DOHH2 (cell line): ENCODE measurements around the gene SLITRK2.

Source experiments
- EZH2phosphoT487 ChIP-seq: fragments of 200-600 bp; sonication (generic); IDR thresholded peaks from 2 replicates; pipeline ENCODE4 v1.6.1; 2017; ENCODE audit warnings: borderline replicate concordance, mild to moderate bottlenecking, antibody characterized with exemption, low read length, moderate library complexity, mixed read lengths
- TF ChIP-seq, protein P1 (sequence below): fragments of 200-600 bp; sonication (generic); IDR thresholded peaks from one replicate; pipeline ENCODE4 v1.5.1; 2014; ENCODE audit warnings: antibody characterized with exemption, mild to moderate bottlenecking, low read depth, low read length; ENCODE audit not compliant: poor library complexity, severe bottlenecking

DNA sequence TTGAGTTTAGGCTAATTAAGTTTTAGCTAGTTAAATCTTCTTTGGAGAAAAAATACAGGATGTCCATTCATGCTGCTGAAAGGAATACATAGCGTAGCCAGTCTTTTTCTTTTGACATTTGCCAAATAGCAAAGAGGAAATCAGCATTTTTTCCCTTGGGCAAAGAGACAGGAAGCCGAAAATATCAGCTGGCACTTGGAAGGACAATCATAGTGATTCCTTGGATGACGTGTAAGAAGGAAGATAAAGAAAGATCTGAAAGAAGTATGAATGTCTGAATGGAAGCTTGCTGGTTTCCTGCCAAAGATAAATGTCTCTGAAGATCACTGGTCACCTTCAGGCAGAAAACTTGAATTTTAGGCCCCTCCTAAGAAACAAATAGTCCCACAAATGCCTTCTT, 44.2 kb downstream of the SLITRK2 start:
- TF ChIP-seq, protein P1, sequence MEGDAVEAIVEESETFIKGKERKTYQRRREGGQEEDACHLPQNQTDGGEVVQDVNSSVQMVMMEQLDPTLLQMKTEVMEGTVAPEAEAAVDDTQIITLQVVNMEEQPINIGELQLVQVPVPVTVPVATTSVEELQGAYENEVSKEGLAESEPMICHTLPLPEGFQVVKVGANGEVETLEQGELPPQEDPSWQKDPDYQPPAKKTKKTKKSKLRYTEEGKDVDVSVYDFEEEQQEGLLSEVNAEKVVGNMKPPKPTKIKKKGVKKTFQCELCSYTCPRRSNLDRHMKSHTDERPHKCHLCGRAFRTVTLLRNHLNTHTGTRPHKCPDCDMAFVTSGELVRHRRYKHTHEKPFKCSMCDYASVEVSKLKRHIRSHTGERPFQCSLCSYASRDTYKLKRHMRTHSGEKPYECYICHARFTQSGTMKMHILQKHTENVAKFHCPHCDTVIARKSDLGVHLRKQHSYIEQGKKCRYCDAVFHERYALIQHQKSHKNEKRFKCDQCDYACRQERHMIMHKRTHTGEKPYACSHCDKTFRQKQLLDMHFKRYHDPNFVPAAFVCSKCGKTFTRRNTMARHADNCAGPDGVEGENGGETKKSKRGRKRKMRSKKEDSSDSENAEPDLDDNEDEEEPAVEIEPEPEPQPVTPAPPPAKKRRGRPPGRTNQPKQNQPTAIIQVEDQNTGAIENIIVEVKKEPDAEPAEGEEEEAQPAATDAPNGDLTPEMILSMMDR: no peak
- no peak for TF ChIP-seq EZH2phosphoT487
